ENCODE measurements around the gene MICAL3. TPM values are rescaled to one million over a fixed set of nuclear protein-coding genes. Genes with fewer than 3 reads are reported as not detected.
A peak's percentile ranks its signal among the peaks of the same experiment; 100 is the strongest.

Gene MICAL3
- total and polyA plus RNA-seq, 9 of the 15 experiments (the other 6 are each of a cell fraction or from before 2014, with no cell fraction given), result 0.53 to 32.1 (median 12.3) TPM

DNA sequence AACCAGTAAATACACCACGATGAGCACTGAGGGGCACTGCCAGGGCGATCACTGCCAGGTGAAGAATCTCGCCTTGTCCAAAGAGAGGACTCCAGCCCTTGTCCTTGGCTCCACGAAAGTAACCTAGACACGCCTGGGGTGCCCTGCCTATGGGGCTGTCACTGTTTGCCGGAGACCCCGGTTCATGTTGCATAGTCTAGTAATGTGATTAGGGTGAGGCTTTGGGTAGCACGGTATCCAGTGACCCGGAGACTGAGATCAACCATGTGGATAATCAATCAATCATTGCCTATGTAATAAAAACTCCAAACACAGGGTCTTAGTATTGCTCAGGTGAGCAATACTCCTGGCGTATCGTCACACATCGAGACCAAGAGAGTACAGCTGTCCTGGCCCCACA, 190.9 kb downstream of the MICAL3 start:
- H3K27me3 ChIP-seq (ENCODE audit: control insufficient read depth in 2 of 2, insufficient read depth in 2 of 2, low read length in 2 of 2), result no peaks in the 10 kb centered on the region
- peaks cover 22% of the 10 kb centered on the region; the same call in 1 of the 2 replicates for H4K20me1 ChIP-seq (replicated peaks; ENCODE audit: control insufficient read depth, insufficient read depth, low read length)
- 80% methylated on average over 11 of the region's 12 CpGs for WGBS (ENCODE audit: insufficient coverage, low coverage, missing lambda C conversion rate)
- H3K79me2 ChIP-seq (ENCODE audit: control insufficient read depth, insufficient read depth, low read length), result no peaks in the 10 kb centered on the region
- CTCF ChIA-PET (ENCODE audit: low intra/inter-chr PET ratio), result interaction anchor here (5.7 kb wide), 1 partner anchor 242 kb away, joined by 82 read pairs; the partner anchor contains the start of gene PEX26
- H2AFZ ChIP-seq (ENCODE audit: low read depth, low read length), result no peak overlapping the region
- peaks cover 23% of the 10 kb centered on the region for H3K36me3 ChIP-seq (ENCODE audit: control insufficient read depth, insufficient read depth, low read length)
- H3K4me1 ChIP-seq (replicated peaks in 1 of 2; ENCODE audit: control insufficient read depth in 2 of 2, insufficient read depth in 2 of 2, low read length in 2 of 2), result peaks cover 0 to 7% of the 10 kb centered on the region in 2 experiments; a peak in 1 of 5 replicates
- no peak overlapping the region for H3K4me2 ChIP-seq (ENCODE audit: insufficient read depth, low read length)
- intact Hi-C loops (cut with micrococcal nuclease), result loop anchor here (10.0 kb wide), 2 partner anchors 89 to 191 kb away; partner anchors contain the start of gene MICAL3
- TF ChIP-seq KLF10 (CRISPR knock-in tag; IDR thresholded peaks at IDR 0.05) (no peak), SLC30A9 (CRISPR knock-in tag; IDR thresholded peaks at IDR 0.05) (no peak), NFE2 (IDR thresholded peaks at IDR 0.05; ENCODE audit: low read depth) (no peak)
- TF ChIP-seq, protein P1, sequence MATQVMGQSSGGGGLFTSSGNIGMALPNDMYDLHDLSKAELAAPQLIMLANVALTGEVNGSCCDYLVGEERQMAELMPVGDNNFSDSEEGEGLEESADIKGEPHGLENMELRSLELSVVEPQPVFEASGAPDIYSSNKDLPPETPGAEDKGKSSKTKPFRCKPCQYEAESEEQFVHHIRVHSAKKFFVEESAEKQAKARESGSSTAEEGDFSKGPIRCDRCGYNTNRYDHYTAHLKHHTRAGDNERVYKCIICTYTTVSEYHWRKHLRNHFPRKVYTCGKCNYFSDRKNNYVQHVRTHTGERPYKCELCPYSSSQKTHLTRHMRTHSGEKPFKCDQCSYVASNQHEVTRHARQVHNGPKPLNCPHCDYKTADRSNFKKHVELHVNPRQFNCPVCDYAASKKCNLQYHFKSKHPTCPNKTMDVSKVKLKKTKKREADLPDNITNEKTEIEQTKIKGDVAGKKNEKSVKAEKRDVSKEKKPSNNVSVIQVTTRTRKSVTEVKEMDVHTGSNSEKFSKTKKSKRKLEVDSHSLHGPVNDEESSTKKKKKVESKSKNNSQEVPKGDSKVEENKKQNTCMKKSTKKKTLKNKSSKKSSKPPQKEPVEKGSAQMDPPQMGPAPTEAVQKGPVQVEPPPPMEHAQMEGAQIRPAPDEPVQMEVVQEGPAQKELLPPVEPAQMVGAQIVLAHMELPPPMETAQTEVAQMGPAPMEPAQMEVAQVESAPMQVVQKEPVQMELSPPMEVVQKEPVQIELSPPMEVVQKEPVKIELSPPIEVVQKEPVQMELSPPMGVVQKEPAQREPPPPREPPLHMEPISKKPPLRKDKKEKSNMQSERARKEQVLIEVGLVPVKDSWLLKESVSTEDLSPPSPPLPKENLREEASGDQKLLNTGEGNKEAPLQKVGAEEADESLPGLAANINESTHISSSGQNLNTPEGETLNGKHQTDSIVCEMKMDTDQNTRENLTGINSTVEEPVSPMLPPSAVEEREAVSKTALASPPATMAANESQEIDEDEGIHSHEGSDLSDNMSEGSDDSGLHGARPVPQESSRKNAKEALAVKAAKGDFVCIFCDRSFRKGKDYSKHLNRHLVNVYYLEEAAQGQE (IDR thresholded peaks at IDR 0.05; ENCODE audit: borderline replicate concordance), result no peak
- TF ChIP-seq, protein P1 (CRISPR knock-in tag; IDR thresholded peaks at IDR 0.05; ENCODE audit: low read depth), result no peak
- POLR2A ChIA-PET, result interaction anchor here (0.8 kb wide), 1 partner anchor 230 kb away, joined by 3 read pairs; no protein-coding TSS in a partner anchor
- H3K27ac ChIP-seq (ENCODE audit: extremely low read depth, low read depth, low read length), result no peak overlapping the region
- in situ Hi-C loops (cut with MboI), result loop anchor here (5.0 kb wide), 1 partner anchor 239 kb away; no protein-coding TSS in a partner anchor
- no peaks in the 10 kb centered on the region for H3K9me1 ChIP-seq (ENCODE audit: control insufficient read depth, insufficient read depth, low read length)
- BruUV-seq (replicated peaks), result no TSS peak
- no peaks in the 10 kb centered on the region for H3K9me3 ChIP-seq (replicated peaks; ENCODE audit: control insufficient read depth, insufficient read depth, low read depth, low read length)
- no peak for DNase-seq (ENCODE audit: extremely low read depth in 1 of 4, low spot score in 3 of 4)
- ATAC-seq, result no peak
- no peak for FAIRE-seq
- H3K9ac ChIP-seq (ENCODE audit: insufficient read depth in 1 of 2, low read depth in 2 of 2, low read length in 2 of 2), result peak overlapping the region in 1 of 2 experiments; percentile 56; a peak in 1 of 4 replicates
- H3K4me3 ChIP-seq, result no peak overlapping the region

Data from K562 (cell line).